Mesothelial cell of epicardium (in vitro differentiated cells): ENCODE measurements around the gene ANKDD1B. TPM values are rescaled to one million over a fixed set of nuclear protein-coding genes. Genes with fewer than 3 reads are reported as not detected.

ENCODE experiments used
- DNase-seq, 2 experiments: peaks; one replicate each; pipeline ENCODE4 v3.0.0; 2021; ENCODE audit warnings: low spot score in 2 of 2; ENCODE audit not compliant: unreplicated experiment in 2 of 2
- H3K27ac Mint-ChIP-seq: 2 replicates; pipeline ENCODE4 v1.8.0; 2021; ENCODE audit warnings: mixed read lengths
- H3K27me3 Mint-ChIP-seq: 2 replicates; pipeline ENCODE4 v1.8.0; 2021; ENCODE audit warnings: low read depth, mixed read lengths
- H3K36me3 Mint-ChIP-seq: 2 replicates; pipeline ENCODE4 v1.8.0; 2021; ENCODE audit warnings: mixed read lengths
- H3K4me1 Mint-ChIP-seq: 2 replicates; pipeline ENCODE4 v1.8.0; 2021; ENCODE audit warnings: mixed read lengths
- H3K4me3 Mint-ChIP-seq: 2 replicates; pipeline ENCODE4 v1.8.0; 2021; ENCODE audit warnings: mild to moderate bottlenecking, moderate library complexity, mixed read lengths
- H3K9me3 Mint-ChIP-seq: 2 replicates; pipeline ENCODE4 v1.8.0; 2021; ENCODE audit warnings: mixed read lengths
- CTCF ChIP-seq: fragments of 200-600 bp; sonication (generic); IDR thresholded peaks from one replicate; pipeline ENCODE4 v1.5.0; 2021; ENCODE audit warnings: antibody characterized with exemption; ENCODE audit not compliant: unreplicated experiment
- total RNA-seq: library from RNA; stranded (reverse); gene quantifications from 3 replicates; pipeline ENCODE4 v1.2.1, GENCODE V29; 2021

Gene ANKDD1B
- total RNA-seq, 1 donor from 2014 or later = 1.1 TPM

GRCh38 chr5:75639535-75640311, 28.5 kb downstream of the ANKDD1B start:
- Mint-ChIP-seq H3K4me1 (peaks cover 2% of the 10 kb centered on the region), H3K27me3 (no peaks in the 10 kb centered on the region), H3K36me3 (peaks cover 2% of the 10 kb centered on the region), H3K4me3 (no peak overlapping the region), H3K27ac (no peak overlapping the region), H3K9me3 (peaks cover 4% of the 10 kb centered on the region)
- DNase-seq = no peak
- no peak for TF ChIP-seq CTCF

GRCh38 chr5:75640395-75640794, 29.1 kb downstream of the ANKDD1B start:
- peaks cover 4% of the 10 kb centered on the region for H3K9me3 Mint-ChIP-seq
- H3K4me1 Mint-ChIP-seq = peaks cover 2% of the 10 kb centered on the region
- H3K27me3 Mint-ChIP-seq = no peaks in the 10 kb centered on the region
- H3K4me3 Mint-ChIP-seq = no peak overlapping the region
- H3K36me3 Mint-ChIP-seq = peaks cover 2% of the 10 kb centered on the region
- TF ChIP-seq CTCF = no peak
- no peak overlapping the region for H3K27ac Mint-ChIP-seq
- DNase-seq = no peak

- H3K27ac Mint-ChIP-seq = no peak overlapping the region
- no peaks in the 10 kb centered on the region for H3K27me3 Mint-ChIP-seq
- no peak for TF ChIP-seq CTCF
- no peak overlapping the region for H3K4me3 Mint-ChIP-seq
- H3K4me1 Mint-ChIP-seq = peaks cover 2% of the 10 kb centered on the region
- peaks cover 2% of the 10 kb centered on the region for H3K36me3 Mint-ChIP-seq
- DNase-seq = no peak
- peaks cover 4% of the 10 kb centered on the region for H3K9me3 Mint-ChIP-seq
Observed at GRCh38 chr5:75640826-75641225, 29.6 kb downstream of the ANKDD1B start.

- H3K9me3 Mint-ChIP-seq = peaks cover 4% of the 10 kb centered on the region
- H3K27ac Mint-ChIP-seq = no peak overlapping the region
- no peak for DNase-seq
- H3K27me3 Mint-ChIP-seq = no peaks in the 10 kb centered on the region
- no peak overlapping the region for H3K4me3 Mint-ChIP-seq
- no peaks in the 10 kb centered on the region for H3K36me3 Mint-ChIP-seq
- TF ChIP-seq CTCF = no peak
- peaks cover 9% of the 10 kb centered on the region for H3K4me1 Mint-ChIP-seq
Observed at GRCh38 chr5:75648712-75649111, 37.5 kb downstream of the ANKDD1B start.

GRCh38 chr5:75651575-75652238, 40.5 kb downstream of the ANKDD1B start:
- DNase-seq = no peak
- no peak for TF ChIP-seq CTCF
- Mint-ChIP-seq H3K27me3 (no peaks in the 10 kb centered on the region), H3K4me3 (no peak overlapping the region), H3K9me3 (peaks cover 4% of the 10 kb centered on the region), H3K36me3 (no peaks in the 10 kb centered on the region), H3K27ac (no peak overlapping the region), H3K4me1 (peaks cover 36% of the 10 kb centered on the region)
